ENCODE measurements around the gene HEXIM1.

The HEXIM1 gene

GRCh38 chr17:45130681-45131615 lies 17.3 kb upstream of the HEXIM1 start:
- DNase-seq = no peak

- DNase-seq = no peak
Observed at GRCh38 chr17:45131616-45132319, 16.5 kb upstream of the HEXIM1 start.

DNA sequence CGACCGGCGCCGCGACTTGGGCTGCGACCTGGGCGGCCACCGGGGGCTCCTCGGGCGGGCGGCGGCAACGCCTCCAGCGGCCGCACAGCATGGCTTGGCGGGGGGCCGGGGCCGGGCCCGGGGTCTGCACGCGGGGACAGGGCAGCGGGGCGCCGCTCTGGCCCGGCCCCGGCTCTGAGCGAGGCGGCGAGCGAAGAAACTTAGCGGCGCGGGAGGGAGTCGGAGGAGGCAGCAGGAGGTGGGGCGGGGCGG lies 16.0 kb upstream of the HEXIM1 start, which contains the start of gene PLCD3:
TSS of gene PLCD3 (minus strand) at position 196 of the 252 bp plus-strand sequence. CDS start at position 91, 105 bp downstream.
- DNase-seq = no peak

- DNase-seq = peak; percentile 51
Observed at GRCh38 chr17:45132572-45133463, 15.5 kb upstream of the HEXIM1 start.

DNA sequence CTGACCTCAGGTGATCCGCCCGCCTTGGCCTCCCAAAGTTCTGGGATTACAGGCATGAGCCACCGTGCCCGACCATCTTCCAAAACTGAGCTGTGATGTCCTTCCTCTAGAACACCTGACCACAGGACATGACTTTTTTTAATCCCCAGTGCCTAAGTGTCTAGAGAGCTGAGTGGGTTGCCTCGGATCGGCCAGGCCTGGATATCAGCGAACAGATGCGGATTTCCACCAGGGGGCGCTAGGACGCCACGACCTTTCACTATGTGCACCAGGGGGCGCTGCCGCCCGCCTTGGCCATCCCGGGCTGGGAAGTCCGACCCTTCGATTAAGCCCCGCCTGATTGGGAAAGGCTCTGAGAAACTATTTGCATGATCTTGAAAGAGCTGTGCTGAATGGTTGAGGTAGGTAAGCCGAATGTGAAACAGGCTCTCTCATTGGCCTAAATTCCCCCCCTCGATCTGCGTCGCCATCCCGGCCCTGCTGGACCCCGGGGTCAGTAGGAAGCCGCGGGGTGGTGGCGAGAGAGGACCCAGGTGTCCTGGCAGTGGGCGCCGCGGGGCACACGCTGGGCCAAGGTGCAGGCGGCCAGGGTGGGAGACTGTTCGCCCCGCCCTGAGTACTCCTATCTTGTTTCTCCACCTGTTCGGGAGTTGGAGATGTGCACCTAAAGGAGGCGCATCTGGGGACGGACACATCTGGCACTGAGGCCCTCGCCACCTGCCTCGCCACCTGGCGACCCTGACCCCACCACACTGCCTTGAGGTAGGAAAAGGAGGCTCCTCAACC lies 12.9 kb upstream of the HEXIM1 start, which contains the start of gene ACBD4:
TSS of gene ACBD4 (plus strand) at position 496 of the 786 bp plus-strand sequence. CDS start 458 bp downstream, outside the sequence.
- peak; percentile 95 for DNase-seq

GRCh38 chr17:45135978-45136791 lies 12.1 kb upstream of the HEXIM1 start:
- DNase-seq = no peak

DNA sequence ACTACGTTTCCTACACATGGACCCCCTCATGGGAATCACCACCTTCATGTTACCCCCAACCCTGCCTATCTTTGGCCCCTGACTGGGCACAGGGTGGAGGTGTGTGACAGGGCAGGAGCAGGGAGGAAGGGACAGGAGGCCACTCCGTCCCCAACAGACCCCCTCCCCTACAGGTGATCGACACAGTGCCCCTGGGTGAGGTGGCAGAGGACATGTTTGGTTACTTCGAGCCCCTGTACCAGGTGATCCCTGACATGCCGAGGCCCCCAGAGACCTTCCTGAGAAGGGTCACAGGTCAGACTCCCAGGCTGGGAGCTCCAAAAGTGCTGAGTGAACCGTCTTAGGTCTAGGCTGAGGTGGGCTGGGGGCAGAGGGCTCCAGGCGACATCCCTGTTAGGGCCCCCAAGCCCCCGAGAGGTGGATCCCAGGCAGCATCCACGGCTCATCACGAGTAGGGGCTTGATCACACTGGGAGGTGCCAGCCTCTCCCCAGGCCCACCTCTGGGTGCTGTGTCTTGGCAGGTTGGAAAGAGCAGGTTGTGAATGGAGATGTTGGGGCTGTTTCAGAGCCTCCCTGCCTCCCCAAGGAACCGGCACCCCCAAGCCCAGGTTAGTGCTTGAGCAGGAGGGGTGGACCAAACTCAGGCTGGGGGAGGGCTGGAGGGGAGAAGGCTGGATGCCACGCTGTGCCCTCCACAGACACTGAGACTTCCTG lies 11.3 kb upstream of the HEXIM1 start:
- no peak for DNase-seq

DNA sequence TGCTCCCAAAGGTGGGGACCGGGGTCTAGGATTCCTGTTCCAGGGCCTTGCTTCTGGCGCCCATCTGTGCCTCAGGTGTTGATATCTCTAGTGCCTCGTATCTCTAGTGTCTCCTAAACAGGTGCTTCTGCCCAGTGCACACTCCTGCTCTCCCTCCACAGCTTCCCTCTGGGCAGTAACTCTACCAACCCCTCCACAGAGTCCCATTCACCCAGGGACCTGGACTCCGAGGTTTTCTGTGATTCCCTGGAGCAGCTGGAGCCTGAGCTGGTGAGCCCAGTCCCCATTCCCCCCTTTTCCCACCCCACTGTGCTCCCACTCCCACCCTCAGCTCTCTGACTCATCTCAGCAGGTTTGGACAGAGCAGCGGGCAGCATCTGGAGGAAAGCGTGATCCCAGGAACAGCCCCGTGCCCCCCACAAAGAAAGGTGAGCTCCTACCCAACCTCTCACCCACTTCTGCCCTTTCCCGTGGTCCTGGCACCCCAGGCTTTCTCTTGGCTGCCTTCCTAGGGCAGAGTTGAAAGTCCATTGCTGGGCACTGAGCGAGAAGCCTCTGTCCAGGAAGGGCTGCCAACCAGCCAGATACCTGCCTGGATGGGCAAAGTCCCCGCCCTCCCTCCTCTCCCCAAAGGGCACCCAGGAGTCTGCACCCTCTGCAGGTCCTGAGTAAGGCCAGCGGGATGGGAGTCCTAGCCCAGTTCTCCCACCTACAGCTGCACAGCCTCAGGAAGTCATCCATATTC lies 10.5 kb upstream of the HEXIM1 start:
- no peak for DNase-seq

DNA sequence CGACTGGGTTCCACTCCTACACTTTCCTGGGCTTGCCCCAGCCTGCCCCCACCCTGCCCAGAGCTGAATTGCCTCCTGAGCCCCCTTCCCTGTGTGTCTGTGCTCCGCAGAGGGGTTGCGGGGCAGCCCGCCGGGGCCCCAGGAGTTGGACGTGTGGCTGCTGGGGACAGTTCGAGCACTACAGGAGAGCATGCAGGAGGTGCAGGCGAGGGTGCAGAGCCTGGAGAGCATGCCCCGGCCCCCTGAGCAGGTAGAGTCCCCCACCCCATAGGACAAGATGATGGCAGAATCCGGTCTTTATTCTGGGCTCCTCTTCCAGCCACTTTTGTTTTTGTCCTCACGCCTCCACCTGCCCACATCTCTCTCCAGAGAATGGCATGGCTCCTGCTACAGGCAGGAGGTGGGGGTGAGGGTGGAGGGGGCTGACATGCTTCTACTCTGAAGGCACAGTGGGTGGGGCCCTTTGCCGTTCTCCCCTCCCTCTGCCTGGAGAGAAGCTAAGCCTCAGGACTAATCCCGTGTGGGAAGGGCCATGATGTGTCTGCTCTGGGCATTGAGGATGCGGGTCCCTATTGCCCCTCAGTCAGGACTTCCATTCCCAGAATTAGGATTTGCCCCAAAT lies 9.3 kb upstream of the HEXIM1 start:
- DNase-seq = no peak

DNA sequence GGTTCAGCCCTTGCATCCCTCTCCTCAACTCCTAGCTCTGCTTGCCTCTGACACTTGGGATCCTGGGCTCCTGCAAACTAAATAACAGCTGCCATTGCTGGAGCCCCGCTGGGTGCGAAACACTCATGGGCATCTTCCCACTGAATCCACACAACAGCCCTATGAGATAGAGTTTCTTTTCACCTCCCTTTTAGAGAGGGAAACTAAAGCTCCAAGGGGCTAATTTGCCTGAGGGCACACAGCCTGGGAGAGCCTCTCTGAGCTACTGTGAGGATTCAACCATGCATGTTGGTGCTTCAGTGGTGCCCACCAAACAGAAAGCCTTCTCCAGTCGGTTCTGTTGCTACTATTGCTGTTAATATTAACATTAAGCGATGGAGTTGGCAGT lies 8.7 kb upstream of the HEXIM1 start:
- DNase-seq = no peak

- DNase-seq = no peak
Observed at GRCh38 chr17:45143094-45143670, 5.1 kb upstream of the HEXIM1 start.

GRCh38 chr17:45143767-45144198 lies 4.5 kb upstream of the HEXIM1 start:
- DNase-seq = no peak

DNA sequence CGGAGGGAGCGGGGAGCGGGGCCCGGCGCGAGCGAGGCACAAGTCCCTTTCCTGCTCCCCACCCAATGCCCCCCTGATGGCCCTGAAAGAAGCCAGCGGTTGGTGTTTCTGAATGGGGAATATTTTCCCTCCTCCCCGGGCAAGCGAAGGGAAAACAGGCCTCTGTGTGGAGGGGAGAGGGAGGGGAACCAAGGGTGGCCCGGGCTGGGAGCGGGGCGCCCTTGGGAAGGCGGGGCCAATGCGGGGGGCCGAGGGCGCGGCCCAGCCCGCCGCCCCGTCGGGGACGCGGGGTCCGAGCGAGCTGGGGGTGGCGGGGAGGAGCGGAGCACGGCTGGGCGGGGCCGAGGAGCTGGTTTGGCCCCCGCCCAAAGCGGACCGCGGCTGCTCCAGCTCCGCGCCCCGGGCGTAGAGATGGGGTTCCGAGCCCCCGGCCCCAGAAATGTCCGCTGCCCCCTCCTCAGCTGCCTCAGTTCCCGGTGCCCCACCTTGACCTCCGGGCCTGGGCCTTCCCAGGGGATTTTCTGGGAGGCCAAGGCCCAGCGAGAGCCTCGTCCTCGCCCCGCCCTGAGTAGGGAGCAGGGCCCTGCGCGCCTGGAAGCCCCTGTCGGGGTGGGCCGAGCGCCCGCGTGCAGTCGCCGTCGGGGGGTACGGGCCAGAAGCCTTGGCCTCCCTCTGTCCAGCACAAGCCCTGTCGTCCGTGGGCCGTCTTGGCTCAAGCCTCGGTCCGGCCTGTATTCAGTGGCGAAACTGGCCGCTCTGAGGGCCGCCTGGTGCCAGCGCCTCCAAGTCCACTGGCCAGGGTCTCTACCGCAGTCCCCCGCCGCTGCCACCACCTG lies 3.9 kb upstream of the HEXIM1 start:
- no peak for DNase-seq

DNA sequence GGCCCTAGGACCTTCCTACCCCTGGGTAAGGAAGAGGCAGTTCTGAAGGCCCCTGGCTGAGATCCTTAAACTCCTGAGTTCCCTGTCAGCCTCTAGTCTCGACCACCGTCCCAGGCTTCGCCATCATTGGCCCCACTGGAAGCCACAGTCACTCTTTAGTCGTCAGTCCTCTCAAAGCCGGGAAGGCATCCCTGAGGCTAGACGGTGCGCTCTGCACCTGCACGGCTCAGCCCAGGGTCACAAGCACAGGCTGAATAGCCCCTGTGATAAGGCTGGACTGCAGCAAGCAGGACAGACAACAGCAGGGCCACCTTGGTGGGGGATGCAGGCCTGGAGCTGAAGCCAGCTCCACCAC lies 3.3 kb upstream of the HEXIM1 start:
- no peak for DNase-seq

DNA sequence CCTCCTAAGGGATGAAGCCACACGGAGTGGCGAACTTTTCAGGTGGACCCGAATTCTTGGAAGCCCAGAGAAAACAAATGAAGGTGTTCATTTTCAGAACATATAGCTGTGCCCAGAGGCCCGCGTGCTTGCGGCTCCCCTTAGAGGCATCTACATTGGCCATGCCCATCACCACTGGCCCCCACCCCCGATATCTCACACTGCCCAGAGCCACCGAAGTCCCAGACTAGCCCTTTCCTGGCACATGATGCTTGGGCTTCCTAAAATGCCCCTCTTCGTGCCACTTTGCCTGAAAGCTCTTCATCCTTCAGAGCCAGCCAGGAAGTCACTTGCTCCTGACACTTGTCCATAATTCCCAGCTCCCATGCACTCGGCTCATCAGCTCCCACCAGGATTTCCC lies 2.1 kb upstream of the HEXIM1 start:
- no peak for DNase-seq

DNA sequence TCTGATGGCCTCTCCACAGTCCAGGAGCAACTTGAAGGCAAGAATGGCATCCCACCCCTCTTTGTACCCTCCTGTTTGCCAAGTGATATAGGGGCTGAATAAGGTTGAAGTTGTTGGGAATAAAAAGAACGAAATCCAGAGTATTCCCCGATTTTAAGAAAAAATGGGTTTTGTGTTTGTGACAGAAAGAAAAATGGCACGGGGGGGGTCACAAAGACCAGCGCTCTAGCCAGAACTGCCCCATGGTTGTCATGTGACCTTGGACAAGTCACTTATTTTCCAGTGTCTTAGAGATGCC lies 1.7 kb upstream of the HEXIM1 start:
- no peak for DNase-seq

GRCh38 chr17:45146890-45147580 lies 1.2 kb upstream of the HEXIM1 start:
- DNase-seq = no peak

Data from amniotic stem cell (primary cell).